Fibroblast of peridontal ligament (primary cell): Measurements from ENCODE around the gene SMARCD1.
"Not testable (repeated sequence)": the region's sequence is repeated elsewhere in the genome, so short reads cannot be mapped to it uniquely, and the experiment has no call there.

Source experiments
- DNase-seq: peaks from one replicate; pipeline ENCODE4 v3.0.0-alpha.2; 2010; ENCODE audit errors: extremely low read depth

Gene SMARCD1

DNA sequence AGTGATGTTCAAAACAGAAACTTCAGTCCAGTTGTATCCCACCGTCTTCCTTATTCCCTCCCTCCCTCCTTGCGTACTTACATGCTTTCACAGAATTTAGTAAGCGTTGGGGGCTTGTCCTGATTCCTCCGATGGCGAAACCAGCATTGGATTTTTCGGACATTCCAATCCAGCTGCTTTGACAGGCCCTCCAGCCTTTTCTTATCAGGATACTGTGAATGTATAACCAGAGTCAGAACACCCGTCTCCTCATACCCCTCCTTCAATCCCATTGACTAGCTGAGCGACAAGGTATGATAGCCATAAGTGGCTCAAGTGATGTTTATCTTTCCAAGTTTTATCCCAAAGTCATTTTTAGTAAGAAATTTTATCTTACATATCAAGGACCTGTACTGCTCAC lies 57.9 kb downstream of the SMARCD1 start:
- no peak for DNase-seq

DNA sequence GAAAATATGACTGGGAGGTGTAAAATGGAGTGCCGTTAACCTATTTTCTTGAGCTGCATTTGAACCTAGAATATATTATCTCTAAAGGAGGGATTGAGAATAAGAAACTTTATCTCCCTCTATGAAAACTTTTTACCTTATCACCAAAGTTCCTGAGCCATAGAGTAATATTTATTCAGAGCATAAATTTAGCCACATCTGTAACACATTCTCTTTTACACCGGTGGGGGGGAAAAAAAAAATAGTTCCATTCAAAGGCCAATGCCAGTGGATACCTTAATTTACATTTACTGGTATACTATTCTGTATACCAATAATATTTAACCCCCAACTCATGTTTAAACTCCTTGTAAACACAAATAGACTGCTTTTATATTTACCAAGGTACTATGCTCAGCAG lies 60.3 kb downstream of the SMARCD1 start:
- DNase-seq: no peak

DNA sequence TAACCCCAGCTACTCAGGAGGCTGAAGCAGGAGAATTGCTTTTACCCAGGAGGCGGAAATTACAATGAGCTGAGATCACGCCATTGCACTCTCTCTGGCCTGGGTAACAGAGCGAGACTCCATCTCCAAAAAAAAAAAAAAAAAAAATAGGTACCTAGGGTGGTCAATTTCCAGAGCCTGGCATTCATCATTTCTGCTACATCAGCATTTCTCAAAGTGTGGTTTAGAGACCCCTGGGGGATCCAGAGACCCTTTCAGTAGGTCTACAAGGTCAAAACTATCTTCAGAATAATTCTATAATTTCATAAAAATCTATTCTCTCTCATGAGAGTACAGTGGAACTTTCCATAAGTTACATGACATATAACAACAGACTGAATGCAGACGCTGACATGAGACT lies 62.1 kb downstream of the SMARCD1 start:
- no peak for DNase-seq

DNA sequence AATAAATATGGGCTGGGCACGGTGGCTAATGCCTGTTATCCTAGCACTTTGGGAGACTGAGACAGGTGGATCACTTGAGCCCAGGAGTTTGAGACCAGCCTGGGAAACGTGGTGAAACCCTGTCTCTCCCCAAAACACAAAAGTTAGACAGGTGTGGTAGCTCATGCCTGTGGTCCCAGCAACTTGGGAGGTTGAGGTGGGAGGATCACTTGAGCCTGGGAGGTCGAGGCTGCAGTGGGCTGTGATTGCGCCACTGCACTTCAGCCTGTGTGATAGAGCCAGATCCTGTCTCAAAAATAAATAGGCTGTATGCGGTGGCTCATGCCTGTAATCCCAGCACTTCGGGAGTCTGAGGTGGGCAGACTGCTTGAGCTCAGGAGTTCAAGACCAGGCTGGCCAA lies 62.9 kb downstream of the SMARCD1 start:
- DNase-seq: not testable (repeated sequence)

GRCh38 chr12:50149311-50149710 lies 64.2 kb downstream of the SMARCD1 start:
- no peak for DNase-seq
